ENCODE results near the gene SHE.

The SHE gene

DNA sequence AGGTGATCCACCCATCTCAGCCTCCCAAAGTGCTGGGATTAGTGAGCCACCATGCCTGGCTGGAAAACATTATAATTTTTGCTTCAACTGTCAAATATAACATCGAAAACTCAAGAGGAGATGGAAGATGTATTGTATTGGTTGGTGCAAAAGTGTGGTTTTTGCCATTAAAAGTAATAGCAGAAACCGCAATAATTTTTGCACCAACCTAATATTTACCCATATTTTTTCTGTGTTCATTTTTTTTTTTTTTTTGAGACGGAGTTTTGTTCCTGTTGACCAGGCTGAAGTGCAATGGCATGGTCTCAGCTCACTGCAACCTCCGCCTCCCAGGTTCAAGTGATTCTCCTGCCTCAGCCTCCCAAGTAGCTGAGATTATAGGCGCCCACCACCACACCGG lies 27.1 kb upstream of the SHE start:
- TF ChIP-seq GATA1 (IDR thresholded peaks at IDR 0.05; ENCODE audit: low read depth, low read length) (no peak), POLR2A (IDR thresholded peaks at IDR 0.05; ENCODE audit: low read length) (no peak)
- DNase-seq, result no peak

DNA sequence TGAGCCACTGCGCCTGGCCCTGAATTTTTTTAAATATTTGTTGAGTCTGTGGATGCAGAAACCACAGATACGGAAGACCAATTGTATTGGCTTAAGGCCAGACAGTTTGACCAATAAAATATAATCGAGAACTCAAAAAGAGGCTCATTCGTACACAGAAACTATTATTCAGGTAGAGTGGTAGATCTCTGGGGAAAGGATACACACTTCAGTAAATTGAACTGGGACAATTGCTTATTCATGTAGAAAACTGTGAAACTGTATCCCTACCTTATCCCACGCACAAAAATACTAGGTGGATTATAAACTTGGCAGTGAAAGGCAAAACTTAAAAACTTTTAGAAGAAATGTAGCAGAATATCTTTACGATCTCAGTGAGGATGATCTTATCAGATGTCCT lies 25.0 kb upstream of the SHE start:
- DNase-seq, result no peak
- TF ChIP-seq POLR2A (IDR thresholded peaks at IDR 0.05; ENCODE audit: low read length) (no peak), GATA1 (IDR thresholded peaks at IDR 0.05; ENCODE audit: low read depth, low read length) (no peak)

DNA sequence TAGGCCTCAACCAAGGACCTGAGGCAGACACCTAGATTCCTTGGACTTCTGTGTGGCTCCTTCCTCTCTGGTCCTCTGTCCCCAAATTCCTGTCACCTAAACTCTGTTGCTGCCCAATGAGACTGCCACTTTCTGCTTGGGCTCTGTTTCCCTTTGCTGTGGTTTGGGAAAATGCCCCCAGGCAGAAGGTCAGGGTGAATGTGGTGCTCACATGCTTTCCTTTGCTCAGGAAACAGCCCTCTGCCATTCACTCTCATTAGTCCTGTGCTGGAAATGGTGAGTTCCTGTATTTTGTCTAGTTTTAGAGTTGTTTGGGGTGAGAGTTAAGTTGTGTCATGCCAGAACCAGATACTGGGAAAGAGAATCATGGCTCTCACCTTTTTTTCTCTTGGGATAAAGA lies 22.7 kb upstream of the SHE start:
- no peak for TF ChIP-seq POLR2A (IDR thresholded peaks at IDR 0.05; ENCODE audit: low read length)
- no peak for TF ChIP-seq GATA1 (IDR thresholded peaks at IDR 0.05; ENCODE audit: low read depth, low read length)
- no peak for DNase-seq

DNA sequence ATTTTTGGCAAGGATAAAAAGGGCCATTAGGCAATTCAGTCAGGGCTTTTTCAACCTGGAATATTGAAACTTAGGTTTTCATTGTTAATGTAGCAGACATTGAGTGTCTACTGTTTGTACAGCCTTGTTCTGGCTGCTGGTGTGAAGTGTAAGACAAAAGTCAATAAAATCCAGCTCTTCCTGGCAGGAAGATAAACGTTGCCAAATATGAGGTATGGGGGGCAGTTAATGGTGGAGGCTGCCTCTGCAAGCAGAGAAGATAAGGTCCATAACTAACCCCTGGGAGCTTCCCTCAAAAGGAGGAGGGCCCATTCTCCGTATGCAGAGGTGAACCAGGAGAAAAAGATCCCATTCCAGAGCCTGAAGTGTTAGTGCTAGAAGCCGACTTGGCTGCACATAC lies 19.5 kb upstream of the SHE start:
- DNase-seq, result no peak
- TF ChIP-seq POLR2A (IDR thresholded peaks at IDR 0.05; ENCODE audit: low read length) (no peak), GATA1 (IDR thresholded peaks at IDR 0.05; ENCODE audit: low read depth, low read length) (no peak)

DNA sequence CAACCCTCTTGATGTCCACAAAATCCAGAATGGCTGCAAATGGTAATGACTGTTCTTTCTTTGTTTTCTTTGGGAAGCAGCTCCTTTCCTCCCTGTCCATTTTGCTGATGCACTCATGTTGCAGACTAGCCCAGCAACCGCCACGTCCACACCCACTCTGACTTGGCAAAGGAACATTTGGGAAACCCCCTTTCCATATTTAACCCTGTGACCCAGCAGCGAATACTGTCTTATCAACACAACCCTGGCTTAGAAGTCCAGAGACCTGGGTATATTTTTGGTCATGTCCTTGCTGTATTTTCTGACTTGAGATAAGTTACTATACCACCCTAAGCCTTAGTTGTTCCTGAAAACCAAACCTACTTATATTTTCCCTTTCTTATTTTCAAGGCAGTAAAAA lies 18.1 kb upstream of the SHE start:
- peak; percentile 10 to 58 for DNase-seq

DNA sequence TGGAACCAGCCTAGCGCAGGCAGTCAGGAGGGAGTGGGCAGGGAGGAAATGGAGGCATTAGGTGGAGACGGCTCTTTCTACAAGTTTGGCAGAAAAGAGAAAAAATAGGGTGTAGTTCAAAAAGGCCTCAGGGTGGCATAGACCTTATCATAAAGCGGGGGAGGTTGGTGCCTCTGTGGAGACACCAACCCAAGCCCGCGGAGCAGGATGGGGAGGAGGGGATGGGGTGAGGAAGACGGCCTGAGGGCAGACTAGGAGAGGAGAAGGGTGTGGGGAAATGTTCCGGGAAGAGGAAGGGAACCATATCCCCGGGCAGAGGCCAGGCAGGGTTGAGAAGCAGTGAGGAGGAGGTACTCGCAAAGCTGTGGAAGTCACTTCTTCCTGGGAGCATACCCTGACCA lies 17.4 kb upstream of the SHE start:
- DNase-seq, result no peak
- TF ChIP-seq GATA1 (IDR thresholded peaks at IDR 0.05; ENCODE audit: low read depth, low read length), result no peak
- no peak for TF ChIP-seq POLR2A (IDR thresholded peaks at IDR 0.05; ENCODE audit: low read length)

More for the DNA sequence above, 18.1 kb upstream of the SHE start:
- TF ChIP-seq POLR2A (IDR thresholded peaks at IDR 0.05; ENCODE audit: low read length), result no peak
- no peak for TF ChIP-seq GATA1 (IDR thresholded peaks at IDR 0.05; ENCODE audit: low read depth, low read length)

DNA sequence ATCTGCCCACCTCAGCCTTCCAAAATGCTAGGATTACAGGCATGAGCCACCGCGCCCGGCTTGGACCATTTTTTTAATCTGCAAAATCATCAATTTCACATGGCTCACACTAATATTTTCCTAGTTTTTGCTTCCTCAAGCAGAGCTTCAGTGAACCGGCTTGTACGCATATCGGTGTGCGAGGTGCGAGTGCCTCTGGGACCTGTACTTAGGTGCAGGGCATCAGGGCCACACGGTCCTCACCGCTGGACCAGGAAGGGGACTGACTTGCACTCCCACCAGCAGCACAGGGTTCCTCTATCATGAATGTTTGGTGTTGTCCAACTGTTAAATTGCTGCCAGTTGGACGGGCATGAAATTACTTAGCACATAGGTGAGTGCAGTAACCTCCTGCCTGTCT lies 15.4 kb upstream of the SHE start:
- TF ChIP-seq GATA1 (IDR thresholded peaks at IDR 0.05; ENCODE audit: low read depth, low read length), result no peak
- no peak for TF ChIP-seq POLR2A (IDR thresholded peaks at IDR 0.05; ENCODE audit: low read length)
- no peak for DNase-seq

DNA sequence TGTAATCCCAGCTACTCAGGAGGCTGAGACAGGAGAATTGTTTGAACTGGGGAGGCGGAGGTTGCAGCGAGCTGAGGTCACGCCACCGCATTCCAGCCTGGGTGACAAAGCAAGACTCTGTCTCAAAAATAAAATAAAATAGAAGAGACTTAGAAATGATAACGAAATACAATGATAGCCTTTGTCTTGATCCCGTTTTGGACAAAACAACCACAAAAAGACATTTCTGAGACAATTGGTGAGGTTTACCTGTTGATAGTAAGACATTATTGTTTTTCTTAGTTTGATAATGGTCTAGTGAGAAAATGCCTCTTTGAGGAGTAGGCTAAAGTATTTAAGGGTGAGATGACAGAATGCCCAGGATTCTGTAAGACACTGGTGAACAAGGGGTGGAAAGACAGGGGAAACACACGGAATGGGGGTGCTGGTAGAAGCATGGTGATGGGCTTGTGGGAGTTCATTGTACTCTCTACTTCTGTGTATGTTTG lies 11.9 kb upstream of the SHE start:
- no peak for DNase-seq

DNA sequence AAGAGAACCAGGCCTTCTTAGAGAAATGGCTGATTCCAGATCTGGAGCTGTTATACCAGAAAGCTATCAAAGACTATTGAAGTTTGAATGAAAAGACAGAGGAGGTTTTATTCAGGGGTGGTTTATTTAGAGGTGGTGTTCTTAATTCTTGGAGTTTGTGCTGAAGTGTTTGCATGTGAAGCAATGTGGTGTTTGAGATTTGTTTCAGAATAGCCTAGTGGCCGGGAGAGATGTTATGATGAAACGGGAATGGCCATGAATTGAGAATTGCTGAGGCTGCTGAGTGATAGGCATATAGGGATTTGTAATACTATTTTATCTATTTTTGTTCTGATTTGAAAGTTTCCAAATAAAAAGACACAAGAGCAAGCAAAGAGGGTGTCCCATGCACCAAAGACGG lies 10.5 kb upstream of the SHE start:
- DNase-seq, result no peak
- no peak for TF ChIP-seq POLR2A (IDR thresholded peaks at IDR 0.05; ENCODE audit: low read length)
- no peak for TF ChIP-seq GATA1 (IDR thresholded peaks at IDR 0.05; ENCODE audit: low read depth, low read length)

More for the DNA sequence above, 11.9 kb upstream of the SHE start:
- TF ChIP-seq GATA1 (IDR thresholded peaks at IDR 0.05; ENCODE audit: low read depth, low read length) (no peak), POLR2A (IDR thresholded peaks at IDR 0.05; ENCODE audit: low read length) (no peak)

DNA sequence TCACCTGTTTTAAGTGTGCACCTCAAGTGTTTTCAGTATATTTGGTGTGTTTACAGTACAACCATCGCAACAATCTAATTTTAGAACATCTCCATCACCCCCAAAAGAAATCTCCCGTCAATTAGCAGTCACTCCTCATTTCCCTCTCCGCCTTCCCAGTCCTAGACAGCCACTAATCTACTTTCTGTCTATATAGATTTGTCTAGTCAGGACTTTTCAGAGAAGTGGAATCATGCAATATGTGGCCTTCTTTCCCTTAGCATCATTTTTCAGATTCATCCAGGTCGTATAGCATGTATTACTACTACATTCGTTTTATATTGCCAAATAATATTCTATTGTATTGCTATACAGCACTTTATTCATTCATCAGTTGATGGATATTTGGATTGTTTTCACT lies 1.7 kb upstream of the SHE start:
- no peak for DNase-seq
- TF ChIP-seq GATA1 (IDR thresholded peaks at IDR 0.05; ENCODE audit: low read depth, low read length) (no peak), POLR2A (IDR thresholded peaks at IDR 0.05; ENCODE audit: low read length) (no peak)

DNA sequence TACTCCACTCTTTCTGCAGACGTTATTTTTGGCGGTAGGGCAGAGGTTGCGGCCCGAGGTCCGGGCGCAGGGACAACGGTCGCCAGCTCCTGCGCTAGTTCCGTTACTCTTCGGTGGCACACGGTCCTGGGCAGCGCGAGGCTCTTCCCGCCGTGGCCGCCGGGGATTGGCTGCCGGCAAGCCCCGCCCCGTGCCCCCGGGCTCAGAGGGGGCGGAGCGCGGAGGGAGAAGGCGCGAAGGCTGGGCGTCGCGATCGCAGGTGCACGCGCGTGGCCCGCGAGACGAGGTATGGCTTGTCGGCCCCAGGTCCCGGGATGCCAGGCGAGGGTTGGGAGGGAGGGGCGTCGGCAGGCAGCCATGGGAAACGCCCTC lies 518 bp upstream of the SHE start:
- no peak for TF ChIP-seq GATA1 (IDR thresholded peaks at IDR 0.05; ENCODE audit: low read depth, low read length)
- TF ChIP-seq POLR2A (IDR thresholded peaks at IDR 0.05; ENCODE audit: low read length), result no peak
- DNase-seq, result no peak

DNA sequence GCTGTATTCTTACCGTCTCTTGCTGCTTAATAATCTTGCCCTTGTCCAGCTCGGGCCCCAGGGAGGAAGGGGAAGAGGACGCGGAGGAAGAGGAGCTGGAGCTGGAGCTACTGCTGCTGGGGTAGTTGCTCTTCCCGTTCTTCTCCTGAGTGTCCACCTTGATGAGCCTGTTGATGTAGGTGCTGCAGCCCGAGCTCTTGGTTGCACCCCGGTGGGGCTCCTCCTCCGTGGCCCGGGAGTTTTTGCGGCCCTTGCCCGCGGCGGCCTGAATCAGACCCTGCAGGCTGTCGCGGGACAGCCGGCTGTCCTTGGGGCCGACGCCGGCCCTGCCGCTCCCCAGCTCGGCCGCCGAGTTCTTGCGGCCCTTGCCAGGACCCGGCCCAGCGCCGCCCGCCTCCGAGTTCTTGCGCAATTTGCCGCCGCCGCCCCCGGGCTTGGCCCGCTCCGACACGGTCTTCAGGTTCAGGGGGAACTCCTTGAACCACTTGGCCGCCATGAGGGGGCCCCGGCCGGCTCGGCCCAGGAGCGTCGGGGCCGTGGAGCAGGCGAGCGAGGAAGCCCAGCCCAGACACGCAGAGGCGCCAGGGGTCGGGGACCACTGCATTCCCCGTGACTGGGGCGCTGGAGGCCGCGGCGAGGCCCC lies 668 bp downstream of the SHE start:
- TF ChIP-seq POLR2A (IDR thresholded peaks at IDR 0.05; ENCODE audit: low read length) (no peak), GATA1 (IDR thresholded peaks at IDR 0.05; ENCODE audit: low read depth, low read length) (no peak)
- no peak for DNase-seq

DNA sequence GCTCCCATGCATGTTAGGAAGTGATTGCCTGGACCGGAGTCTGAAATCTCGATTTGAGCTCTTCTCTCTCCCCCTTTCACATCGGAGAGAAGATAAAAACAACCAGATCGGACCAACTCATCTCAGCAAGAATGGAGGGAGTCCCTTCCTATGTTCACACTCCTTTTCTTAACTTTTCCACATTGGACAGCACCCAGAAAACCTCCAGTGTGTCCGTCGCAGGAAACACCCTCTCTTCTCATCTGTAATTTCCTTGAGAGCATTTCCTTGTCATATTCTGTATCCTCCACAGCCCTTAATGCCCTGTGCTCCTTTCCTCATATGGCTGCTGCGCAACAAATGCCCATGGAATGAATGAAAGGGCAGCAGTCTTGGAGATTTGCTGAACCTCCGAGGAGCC lies 1.7 kb downstream of the SHE start:
- DNase-seq, result no peak
- TF ChIP-seq GATA1 (IDR thresholded peaks at IDR 0.05; ENCODE audit: low read depth, low read length), result no peak
- no peak for TF ChIP-seq POLR2A (IDR thresholded peaks at IDR 0.05; ENCODE audit: low read length)

DNA sequence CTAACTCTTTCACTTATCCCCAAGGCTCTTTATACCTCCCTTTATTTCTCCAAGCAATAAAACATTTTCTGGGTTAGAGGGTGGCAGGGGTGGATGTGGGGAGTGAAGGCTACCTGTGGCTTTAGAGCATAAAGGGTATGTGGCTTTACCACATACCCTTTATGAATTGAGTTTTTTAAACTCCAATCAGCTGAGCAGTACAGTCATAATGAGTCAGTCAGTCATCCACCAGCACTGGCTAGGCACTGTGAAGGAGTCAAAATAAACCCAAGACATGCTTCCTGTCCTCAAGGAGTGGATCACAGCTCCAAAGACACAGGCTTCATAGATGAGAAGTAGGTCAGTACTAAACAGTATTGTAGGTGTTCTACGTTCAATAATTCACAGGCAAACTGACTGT lies 2.8 kb downstream of the SHE start:
- no peak for DNase-seq
- TF ChIP-seq GATA1 (IDR thresholded peaks at IDR 0.05; ENCODE audit: low read depth, low read length) (no peak), POLR2A (IDR thresholded peaks at IDR 0.05; ENCODE audit: low read length) (no peak)

DNA sequence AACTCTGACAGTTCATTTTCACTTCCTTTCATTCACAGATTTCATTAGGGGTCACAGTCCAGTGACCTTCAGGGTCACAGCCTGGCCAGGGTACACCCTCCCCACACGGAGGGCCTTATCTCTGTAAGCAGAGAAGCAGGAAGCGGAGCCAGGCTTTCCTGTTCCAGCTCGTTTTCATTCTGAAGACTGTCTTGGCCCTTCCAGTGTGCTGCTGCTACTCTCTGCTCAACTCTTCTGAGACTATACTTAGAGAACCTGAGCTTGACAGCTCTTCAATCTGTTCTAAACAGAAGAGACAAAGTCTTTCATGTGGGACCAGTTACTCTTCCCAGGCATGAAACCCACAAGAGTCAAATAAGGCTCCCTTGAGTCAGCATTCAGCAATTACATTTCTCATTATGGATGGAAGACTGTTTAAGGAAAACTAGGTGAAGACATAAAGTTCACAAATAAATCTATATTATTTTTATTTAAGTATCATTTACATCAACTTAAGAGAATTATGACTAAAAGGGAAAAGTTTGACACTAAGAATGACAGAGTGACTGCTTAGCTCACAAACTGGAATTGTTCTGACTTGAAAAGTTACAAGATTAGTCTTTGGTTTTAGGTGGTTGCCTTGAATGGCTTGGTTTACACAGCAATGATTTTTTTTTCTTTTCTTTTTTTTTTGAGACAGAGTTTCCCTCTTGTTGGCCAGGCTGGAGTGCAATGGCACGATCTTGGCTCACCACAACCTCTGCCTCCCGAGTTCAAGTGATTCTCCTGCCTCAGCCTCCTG lies 5.0 kb downstream of the SHE start:
- no peak for TF ChIP-seq GATA1 (IDR thresholded peaks at IDR 0.05; ENCODE audit: low read depth, low read length)
- no peak for TF ChIP-seq POLR2A (IDR thresholded peaks at IDR 0.05; ENCODE audit: low read length)
- peak in 1 of 2 experiments; percentile 9 for DNase-seq
